HK-2 (cell line): ENCODE results near the gene AFAP1L2.
"Not testable (repeated sequence)": the region's sequence is repeated elsewhere in the genome, so short reads cannot be mapped to it uniquely, and the experiment has no call there.

ENCODE experiments used
- DNase-seq: peaks from one replicate; pipeline ENCODE4 v3.0.0-alpha.2; 2018; ENCODE audit not compliant: unreplicated experiment

AFAP1L2 gene

GRCh38 chr10:114335614-114336013 lies 68.7 kb downstream of the AFAP1L2 start:
- no peak for DNase-seq

GRCh38 chr10:114334301-114334700 lies 70.0 kb downstream of the AFAP1L2 start:
- DNase-seq: no peak

DNA sequence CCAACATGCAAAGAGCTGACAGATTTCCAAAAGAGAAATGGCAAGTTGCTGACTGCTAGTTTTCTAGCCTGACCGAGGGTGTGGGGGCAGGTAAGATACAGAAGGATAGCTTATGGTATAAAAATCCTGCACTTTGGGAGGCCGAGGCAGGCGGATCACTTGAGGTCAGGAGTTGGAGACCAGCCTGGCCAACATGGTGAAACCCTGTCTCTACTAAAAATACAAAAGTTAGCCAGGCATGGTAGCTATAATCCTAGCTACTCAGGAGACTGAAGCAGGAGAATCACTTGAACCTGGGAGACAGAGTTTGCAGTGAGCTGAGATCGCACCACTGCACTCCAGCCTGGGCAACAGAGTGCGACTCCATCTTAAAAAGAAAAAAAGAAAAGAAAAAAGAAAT lies 70.9 kb downstream of the AFAP1L2 start:
- DNase-seq: not testable (repeated sequence)

- no peak for DNase-seq
These were observed 71.8 kb downstream of the AFAP1L2 start for GRCh38 chr10:114332301-114333192.

- no peak for DNase-seq
These were observed 74.5 kb downstream of the AFAP1L2 start for GRCh38 chr10:114329634-114330365.

DNA sequence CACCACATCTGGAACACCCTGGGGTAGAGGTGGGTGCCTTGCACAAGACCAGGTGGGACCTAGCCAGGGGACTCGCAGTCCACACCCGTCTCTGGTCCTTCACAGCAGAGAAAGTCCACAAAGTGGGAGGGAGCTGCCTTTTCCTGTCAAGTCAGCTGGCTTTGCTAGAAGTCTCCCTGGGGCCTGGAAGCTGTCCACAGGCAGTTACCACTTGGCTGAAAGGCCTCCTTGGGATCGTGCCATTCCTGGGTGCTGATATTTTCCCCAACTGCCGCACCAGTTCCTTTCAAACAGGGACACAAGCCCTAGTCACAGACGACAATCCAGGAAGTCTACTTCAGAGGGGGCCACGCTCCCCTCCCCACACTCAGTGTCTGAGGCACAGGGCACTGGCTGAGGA lies 75.4 kb downstream of the AFAP1L2 start:
- DNase-seq: no peak

GRCh38 chr10:114328441-114328812 lies 75.9 kb downstream of the AFAP1L2 start:
- no peak for DNase-seq

GRCh38 chr10:114327537-114328440 lies 76.5 kb downstream of the AFAP1L2 start:
- no peak for DNase-seq

DNA sequence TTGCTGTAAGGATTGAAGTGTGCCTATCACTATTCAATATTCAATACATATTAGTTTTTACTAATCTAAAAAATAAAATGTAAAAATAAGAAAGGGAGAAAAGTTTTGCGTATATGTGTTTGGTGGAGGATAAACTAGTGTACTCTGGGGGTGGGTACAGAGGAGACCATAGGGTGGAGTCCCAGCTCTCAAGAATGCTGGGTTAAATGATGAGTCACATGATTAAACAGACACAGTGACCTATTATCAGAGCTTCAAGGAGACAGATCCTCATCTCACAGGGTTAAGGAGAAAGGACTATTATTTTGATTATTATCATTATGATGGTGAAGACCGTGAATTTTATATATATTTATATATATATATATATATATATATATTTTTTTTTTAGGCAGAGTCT lies 77.5 kb downstream of the AFAP1L2 start:
- no peak for DNase-seq

DNA sequence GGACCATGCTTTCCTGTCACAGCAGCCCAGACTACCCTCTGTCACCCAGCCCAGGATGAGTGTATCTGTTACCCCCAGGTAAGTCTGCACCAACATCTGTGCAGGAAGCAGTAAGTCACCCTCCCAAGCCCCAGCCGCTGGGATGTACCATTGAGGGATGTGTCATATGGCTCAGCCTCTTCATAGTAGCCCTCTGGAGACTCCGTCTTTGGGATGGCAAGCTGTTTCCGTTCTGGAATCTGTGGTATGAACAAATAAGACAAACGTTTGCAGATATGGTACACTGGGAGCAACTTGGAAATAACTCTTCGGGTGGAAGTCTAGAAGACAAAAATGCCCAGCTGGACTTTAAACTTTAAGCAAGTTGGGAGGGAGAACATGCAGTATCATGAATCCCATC lies 81.3 kb downstream of the AFAP1L2 start:
- DNase-seq: no peak

DNA sequence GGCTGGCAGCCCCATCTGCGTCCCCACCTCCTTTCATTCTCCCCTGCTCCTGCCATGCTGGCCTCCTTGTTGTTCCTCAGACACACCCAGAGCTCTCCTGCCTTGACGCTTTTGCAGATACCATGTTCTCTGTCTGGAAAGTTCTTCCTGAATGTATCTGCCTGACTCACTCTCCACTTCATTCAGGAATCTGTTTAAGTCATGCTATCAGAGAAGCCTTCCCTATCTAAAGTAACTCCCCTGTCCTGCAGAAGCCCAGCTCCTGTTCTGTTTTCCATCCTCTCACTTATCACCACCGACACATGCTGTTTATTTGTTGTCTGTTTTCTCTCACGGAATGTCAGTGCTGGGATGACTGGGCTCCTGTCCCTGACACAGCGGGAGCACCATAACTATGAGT lies 82.0 kb downstream of the AFAP1L2 start:
- no peak for DNase-seq

DNA sequence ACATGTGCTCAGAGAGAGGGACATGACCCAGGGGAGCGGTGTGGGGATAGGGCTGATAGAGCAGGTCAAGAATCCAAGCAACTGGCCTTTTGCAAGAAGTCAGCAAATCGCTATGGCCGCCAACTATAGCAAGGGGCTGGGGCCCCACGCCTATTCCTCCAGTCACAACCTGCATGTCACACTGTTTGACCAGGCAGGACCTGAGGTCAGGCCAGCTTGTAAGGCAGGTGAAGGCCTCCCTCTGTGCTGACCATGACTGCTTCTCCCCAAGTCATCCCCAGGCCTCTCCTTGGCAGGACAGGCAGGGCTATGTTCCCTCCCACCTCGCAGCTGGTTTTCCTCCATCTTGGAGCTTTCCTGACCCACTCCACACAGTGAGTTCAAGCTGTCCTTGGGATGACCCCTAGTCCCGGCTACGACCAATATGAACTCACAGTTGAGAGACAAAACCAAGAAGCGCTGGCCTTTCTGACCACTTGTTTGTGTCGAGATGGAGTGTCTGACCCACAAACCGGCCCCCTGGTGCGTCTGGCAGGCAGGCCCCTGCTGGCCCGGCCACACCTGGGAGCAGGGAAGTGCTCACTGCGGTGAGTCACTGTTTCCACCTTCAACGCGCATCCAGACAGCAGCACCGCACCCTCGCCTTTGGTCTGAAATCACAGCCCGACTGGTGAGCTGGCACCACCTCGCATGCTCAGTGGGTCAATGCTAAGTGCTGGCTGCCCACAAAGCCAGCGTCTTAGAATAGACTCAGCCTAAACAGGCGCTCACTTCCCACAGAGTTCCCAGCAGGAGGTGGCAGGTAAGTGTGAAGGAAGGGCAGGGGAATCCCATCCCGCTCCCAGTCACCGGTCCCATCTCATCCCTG lies 83.8 kb downstream of the AFAP1L2 start:
- DNase-seq: peak; percentile 95

GRCh38 chr10:114319406-114320248 lies 84.7 kb downstream of the AFAP1L2 start:
- no peak for DNase-seq

GRCh38 chr10:114316744-114317143 lies 87.6 kb downstream of the AFAP1L2 start:
- no peak for DNase-seq

- no peak for DNase-seq
These were observed 88.5 kb downstream of the AFAP1L2 start for GRCh38 chr10:114315566-114316420.

DNA sequence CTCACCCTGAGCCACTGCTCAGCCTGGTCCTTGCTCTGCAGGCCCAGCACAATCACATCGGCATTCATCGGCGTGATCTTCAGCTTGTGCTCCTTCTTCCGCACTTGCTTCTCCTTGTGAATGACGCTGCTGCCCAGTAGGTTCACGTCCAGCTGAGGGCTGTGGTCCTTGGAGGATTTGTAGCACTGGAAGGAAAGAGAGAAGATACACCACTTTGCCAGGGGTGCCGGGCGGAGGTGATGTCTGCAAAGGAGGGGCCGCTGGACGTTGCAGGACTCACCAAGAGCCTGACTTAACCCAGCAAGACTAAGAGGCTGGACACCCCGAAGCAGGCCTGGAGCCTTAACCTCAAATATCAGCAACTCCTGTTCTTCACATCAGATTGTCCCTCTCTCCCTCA lies 90.4 kb downstream of the AFAP1L2 start:
- DNase-seq: no peak

GRCh38 chr10:114313139-114313538 lies 91.2 kb downstream of the AFAP1L2 start:
- DNase-seq: no peak

DNA sequence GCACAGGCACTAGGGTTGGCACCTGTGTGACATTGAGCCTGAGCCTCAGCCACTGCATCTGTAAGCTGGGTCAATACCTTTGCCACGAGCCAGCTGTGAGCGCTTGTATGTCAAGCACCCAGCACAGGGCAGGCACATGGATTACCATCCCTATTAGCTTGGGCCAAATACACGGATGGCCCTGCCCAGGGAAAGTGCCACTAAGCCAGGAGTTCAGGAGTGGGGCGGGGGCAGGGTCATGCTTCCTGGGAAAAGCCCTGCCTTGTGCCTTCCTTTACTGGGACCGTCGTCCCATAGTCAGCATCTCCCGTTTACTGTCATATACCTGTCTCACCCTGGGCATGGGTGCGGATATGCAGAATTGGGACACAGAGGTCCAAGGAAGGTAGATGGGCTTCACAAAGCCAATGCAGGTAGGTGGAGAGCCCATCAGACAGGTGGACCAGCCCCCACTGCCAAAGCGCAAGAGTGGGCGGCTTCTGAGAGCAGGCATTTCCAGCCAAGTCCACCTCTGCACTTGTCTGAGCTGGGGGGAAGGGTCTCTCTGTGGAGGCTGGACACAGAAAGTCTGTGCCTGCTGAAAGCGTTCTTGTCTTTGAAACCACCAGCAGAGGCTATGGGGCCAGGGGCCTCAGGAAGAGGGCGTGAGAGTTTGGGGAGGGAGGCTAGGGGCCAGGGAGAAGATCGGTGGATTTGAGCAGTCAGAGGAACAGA lies 92.6 kb downstream of the AFAP1L2 start:
- DNase-seq: no peak

DNA sequence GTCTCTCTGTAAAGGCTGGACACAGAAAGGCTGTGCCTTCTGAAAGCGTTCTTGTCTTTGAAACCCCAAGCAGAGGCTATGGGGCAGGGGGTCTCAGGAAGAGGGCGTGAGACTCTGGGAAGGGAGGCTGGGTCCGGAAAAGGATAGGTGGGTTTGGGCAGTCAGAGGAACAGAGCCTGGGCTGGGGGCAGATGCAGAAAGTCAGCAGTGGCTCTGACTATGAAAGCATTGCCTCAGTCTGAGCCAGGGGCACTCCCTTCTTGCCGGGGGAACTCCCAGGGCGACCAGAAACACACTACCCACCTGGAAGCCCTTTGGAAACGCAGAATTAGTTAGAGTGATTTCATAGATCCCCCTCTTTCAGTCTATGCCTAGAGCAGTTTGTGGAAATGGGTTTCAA lies 93.3 kb downstream of the AFAP1L2 start:
- no peak for DNase-seq
